Transverse colon (tissue), 4 donors: Measurements from ENCODE around the gene KCNK7.

Experiments used
- POLR2A ChIP-seq: fragments of 450-650 bp; IDR thresholded peaks from one replicate; pipeline ENCODE4 v1.6.1; 2016; ENCODE audit warnings: antibody characterized with exemption, mild to moderate bottlenecking, moderate library complexity
- POLR2AphosphoS5 ChIP-seq, 3 donors: sonication (generic); formaldehyde crosslinking; IDR thresholded peaks; one replicate each; pipeline ENCODE4 v1.6.1; 2016; ENCODE audit warnings: antibody characterized with exemption in 3 of 3
- TF ChIP-seq, protein P1 (sequence below), 5 experiments: fragments of 200-600 bp in 3 of 5; fragments of 450-650 bp in 2 of 5; sonication (generic) in 3 of 5; IDR thresholded peaks; 1 replicate in 2 of 5; 2 replicates in 3 of 5; pipeline ENCODE4 v1.5.1; 2016 to 2017; ENCODE audit warnings: antibody characterized with exemption in 5 of 5, inconsistent platforms in 3 of 5, mild to moderate bottlenecking in 2 of 5, moderate library complexity in 1 of 5

GRCh38 chr11:65546217-65546958, 49.2 kb downstream of the KCNK7 start:
- TF ChIP-seq, protein P1, sequence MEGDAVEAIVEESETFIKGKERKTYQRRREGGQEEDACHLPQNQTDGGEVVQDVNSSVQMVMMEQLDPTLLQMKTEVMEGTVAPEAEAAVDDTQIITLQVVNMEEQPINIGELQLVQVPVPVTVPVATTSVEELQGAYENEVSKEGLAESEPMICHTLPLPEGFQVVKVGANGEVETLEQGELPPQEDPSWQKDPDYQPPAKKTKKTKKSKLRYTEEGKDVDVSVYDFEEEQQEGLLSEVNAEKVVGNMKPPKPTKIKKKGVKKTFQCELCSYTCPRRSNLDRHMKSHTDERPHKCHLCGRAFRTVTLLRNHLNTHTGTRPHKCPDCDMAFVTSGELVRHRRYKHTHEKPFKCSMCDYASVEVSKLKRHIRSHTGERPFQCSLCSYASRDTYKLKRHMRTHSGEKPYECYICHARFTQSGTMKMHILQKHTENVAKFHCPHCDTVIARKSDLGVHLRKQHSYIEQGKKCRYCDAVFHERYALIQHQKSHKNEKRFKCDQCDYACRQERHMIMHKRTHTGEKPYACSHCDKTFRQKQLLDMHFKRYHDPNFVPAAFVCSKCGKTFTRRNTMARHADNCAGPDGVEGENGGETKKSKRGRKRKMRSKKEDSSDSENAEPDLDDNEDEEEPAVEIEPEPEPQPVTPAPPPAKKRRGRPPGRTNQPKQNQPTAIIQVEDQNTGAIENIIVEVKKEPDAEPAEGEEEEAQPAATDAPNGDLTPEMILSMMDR (IDR thresholded peaks at IDR 0.05), result no peak
- TF ChIP-seq POLR2A, result peak; percentile 62
- peak; percentile 47 to 79 (median 60) for TF ChIP-seq POLR2AphosphoS5 (IDR thresholded peaks at IDR 0.05)
